GM12872 (cell line): ENCODE measurements around the gene FAM131C.

Experiments used
- CTCF ChIP-seq: IDR thresholded peaks from 3 replicates; pipeline ENCODE4 v1.5.1; 2011; ENCODE audit warnings: low read depth, mild to moderate bottlenecking, low read length, moderate library complexity; ENCODE audit not compliant: insufficient read depth

Gene FAM131C

GRCh38 chr1:16015491-16015890 lies 58.0 kb downstream of the FAM131C start:
- TF ChIP-seq CTCF: no peak

GRCh38 chr1:16014509-16015482 lies 58.7 kb downstream of the FAM131C start:
- TF ChIP-seq CTCF: no peak

GRCh38 chr1:16013908-16014258 lies 59.6 kb downstream of the FAM131C start:
- no peak for TF ChIP-seq CTCF

- no peak for TF ChIP-seq CTCF
These were observed 60.1 kb downstream of the FAM131C start for GRCh38 chr1:16013220-16013907.

GRCh38 chr1:16012590-16013219 lies 60.7 kb downstream of the FAM131C start:
- TF ChIP-seq CTCF: 0 out of 3 replicates have a peak, but pooled peaks have one; percentile 10

GRCh38 chr1:16011936-16012589 lies 61.4 kb downstream of the FAM131C start:
- TF ChIP-seq CTCF: no peak

- no peak for TF ChIP-seq CTCF
These were observed 62.6 kb downstream of the FAM131C start for GRCh38 chr1:16010837-16011236.
